HG03460 (cell line): ENCODE results near the gene IFI30.
"Not testable (repeated sequence)": the region's sequence is repeated elsewhere in the genome, so short reads cannot be mapped to it uniquely, and the experiment has no call there.

ENCODE experiments used
- ATAC-seq: cut with Tn5 transposase; IDR thresholded peaks from one replicate; pipeline ENCODE4 v1.9.1; 2021; ENCODE audit not compliant: unreplicated experiment

The IFI30 gene

DNA sequence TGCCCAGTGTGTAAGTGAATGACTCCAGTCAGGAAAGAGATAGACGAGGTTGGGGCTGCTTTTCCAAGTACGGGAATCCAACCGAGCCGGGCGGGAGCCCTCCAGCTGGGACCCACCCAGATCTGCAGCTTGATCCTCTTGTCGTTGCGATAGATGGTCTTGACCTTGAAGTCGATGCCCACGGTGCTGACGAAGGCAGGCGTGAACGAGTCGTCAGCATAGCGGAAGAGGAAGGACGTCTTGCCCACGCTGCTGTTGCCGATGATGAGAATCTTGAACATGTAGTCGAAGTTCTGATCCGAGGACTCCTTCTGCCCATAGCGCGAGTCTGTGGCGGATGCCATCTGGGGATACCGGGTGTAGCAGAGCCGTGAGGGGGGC, 28.8 kb downstream of the IFI30 start:
- ATAC-seq = no peak

DNA sequence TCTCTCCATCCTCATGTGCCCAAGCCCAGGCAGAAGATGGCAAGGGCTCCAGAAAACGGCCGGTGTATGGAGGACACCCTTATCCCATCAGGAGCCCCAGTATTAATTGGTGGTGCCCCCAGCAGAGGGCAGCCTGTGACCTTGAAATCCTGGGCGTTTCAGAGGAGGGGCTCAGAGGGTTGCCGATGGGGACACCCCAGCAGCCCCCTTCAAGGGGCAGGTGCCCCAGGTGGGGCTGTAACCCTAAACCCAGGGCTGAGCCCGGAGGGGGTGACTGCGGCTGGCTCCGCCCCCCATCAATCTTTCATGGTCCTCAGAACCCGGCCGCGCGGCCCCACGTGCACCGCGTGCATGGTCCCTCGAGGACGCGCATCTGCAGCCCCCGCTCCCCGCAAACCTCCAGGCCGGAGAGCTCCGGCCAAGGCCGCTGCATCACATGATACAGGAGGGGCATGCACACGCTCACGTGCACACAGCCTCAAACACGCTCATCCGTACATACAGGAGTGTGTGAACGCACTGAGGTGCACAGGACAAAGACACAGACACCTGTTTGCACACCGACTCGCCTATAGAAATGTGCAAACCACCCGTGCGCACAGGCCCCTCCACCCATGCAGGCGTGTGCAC, 29.3 kb downstream of the IFI30 start:
- ATAC-seq = no peak

DNA sequence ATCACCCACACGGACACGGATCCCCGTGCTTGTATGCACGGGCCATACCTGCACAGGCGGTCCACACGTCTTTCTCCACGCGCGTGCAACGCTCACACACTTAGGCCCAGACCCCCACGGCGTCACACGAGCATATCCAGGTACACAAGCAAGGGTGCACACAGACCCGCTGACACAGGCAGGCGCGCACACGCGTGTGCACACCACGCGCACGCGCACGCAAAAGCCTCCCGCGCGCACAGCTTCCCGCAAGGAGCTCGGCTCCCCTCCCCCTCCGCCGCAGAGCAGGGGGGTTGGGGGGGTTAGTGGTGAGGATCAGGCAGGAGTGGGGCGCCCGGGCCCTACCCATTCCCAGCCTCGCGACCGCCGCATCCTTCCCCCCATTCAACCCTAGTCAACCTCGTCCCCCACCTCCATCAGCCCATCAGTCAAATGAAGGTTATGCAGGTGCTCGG, 29.8 kb downstream of the IFI30 start:
- ATAC-seq = no peak

GRCh38 chr19:18203863-18204393, 30.3 kb downstream of the IFI30 start, which contains the start of gene RAB3A:
RAB3A (minus strand) TSS chr19:18204042; CDS start chr19:18202740, 1,302 bp downstream.
- peak; percentile 89 for ATAC-seq

DNA sequence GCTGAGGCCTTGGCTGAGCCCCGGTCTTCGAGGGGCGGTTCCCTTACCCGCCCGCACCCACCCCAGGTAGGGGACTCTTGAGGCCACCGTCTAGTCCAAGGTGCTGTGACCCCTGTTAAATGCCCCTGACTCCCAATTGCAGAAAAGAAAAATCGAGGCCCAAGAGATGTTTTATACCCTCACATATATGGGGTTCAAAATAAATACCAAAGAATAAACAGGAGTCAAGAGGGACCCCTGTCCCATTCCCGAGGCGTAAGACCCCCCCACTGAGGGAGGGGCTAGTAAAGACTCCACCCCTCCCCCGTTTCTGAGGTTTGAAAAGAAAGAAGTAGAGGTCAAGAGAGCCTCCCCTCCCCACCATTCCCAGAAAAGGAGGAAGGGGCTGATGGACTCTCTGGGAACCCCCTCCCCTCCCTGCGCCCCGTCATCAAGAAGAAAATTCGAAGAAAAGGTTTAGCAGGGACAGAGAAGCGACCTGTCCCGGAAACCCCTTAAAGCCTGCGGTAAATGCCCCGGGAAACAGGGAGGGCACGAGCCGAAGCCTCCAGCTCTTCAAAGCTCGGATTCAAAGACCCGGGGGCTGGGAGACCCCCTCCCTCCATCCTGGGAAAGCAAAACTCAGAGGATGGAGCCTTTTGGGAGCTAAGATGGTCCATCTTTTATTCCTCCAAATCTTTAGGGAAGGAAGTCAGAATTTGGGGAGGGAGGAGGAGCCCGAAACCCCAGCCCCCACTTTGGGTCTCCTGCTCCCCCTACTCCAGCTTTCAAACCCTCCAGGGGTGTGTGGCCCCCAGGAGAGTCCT, 31.0 kb downstream of the IFI30 start:
- no peak for ATAC-seq

DNA sequence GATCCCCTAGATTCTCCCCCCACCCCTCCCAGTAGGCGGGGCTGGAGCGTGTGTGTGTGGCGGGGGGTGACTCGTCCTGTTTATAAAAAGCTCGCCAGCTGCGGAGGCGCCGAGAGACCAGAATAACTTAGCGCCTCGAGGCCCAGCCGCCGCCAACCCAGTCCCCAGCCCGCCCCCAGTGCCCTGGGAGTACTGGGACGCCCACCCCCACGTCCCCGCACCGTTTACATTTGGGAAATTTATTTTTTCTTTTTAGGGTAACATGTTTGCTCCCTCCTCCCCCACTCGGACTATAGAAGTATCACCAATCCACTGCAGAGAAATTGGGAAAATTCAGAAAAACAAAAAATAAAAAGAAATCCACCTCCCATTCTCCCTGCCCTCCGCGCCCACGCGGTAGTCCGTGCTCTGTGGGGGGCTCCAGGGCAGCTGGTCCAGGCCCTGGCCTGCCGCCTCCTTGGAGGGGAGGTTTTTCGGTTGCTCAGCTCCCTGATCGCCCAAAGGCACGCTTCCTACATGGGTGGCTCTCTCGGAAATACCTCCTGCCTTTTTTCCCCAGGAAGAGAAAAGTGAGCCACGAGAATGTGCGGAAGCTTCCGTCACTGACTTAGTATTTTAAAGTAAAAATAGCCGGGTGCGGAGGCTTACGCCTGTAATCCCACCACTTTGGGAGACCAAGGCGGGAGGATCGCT, 31.7 kb downstream of the IFI30 start:
- ATAC-seq = no peak

- no peak for ATAC-seq
These were observed 32.4 kb downstream of the IFI30 start for GRCh38 chr19:18206018-18206417.

GRCh38 chr19:18208098-18208951, 34.7 kb downstream of the IFI30 start:
- no peak for ATAC-seq

DNA sequence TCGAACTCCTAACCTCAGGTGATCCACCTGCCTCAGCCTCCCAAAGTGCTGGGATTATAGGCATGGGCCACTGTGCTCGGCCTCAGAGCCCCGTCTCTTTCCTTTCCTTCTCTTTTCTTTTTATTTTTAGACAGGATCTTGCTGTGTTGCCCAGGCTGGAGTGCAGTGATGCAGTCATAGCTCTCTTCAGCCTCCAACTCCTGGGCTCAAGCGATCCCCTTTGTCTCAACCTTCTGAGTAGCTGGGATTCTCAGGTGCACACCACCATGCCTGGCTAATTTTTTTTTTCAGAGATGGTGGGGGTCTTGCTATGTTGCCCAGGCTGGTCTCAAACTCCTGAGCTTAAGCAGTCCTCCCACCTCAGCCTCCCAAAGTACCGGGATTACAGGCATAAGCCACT, 36.3 kb downstream of the IFI30 start:
- not testable (repeated sequence) for ATAC-seq

DNA sequence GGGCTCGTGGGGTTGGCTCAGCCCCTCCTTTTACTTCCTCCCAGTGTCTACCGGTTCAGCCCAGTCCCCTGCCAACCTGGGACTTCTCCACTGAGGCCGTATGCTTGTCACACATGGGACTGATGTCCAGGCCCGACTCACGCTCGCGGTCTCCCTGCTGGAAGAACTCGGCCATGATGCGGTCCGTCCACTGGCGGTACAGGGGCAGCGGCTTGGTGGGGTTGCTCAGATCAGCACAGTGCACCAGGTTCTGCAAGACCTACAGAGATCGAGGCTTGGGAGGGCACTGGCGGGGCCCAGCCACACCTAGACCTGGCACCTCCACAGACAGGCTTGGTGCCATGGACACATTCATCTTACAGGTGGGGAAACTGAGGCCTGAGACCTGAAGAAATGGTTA, 38.1 kb downstream of the IFI30 start:
- no peak for ATAC-seq

- no peak for ATAC-seq
These were observed 41.3 kb downstream of the IFI30 start for GRCh38 chr19:18214779-18215433.

DNA sequence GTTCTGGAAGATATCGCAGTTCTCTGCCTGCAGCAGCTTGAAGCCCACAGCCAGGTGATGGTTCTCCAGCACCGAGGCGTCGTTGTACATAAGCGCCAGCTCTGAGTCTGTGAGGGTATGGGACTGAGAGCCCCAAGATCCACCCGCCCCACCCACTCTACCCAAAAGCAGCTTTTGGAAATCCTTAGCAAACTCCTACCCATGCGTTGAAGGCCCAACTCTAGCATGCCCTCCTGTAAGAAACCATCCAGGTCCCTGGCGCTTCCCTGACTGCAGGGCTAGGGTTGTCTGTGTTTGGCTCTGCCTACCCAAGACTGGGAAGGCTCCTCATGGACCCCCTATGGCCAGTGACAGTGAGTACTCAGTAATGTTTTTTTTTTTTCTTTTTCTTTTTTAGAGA, 43.2 kb downstream of the IFI30 start:
- ATAC-seq = no peak

GRCh38 chr19:18218159-18218558, 44.5 kb downstream of the IFI30 start:
- ATAC-seq = no peak

GRCh38 chr19:18218600-18218999, 45.0 kb downstream of the IFI30 start:
- ATAC-seq = no peak

DNA sequence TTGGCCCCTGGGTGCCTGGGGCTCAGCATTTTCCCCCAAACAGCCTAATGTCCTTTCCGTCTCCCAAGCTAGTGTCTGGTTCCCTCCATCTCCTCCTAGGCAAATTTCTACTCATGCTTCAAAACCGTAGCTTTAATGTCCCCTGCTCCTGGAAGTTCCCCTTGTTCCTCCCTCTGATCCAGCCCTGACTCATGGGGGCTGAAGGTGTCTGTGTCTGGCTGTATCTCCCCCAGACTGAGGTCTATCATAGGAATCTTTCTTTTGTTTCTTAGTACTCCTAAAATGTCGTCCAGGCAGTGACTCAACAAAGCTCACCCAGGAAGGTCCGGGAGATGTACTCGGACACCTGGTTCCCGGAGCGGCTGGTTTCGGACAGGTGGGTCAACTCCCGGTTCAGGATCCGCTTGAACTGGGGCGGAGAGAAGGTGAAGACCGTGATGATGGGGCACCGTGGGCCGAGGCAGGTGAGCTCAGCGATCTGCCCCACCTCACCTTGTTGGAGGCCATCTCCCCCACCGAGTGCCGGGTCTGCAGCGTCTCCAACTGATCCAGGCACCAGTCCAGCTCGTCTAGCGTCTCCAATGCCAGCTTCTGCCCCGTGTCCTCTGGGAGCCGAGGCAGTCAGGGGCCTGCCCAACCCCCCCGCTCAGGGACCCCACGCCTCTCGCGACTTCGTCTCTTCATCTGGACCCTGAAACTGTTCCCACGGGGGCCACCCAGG, 46.5 kb downstream of the IFI30 start:
- ATAC-seq = no peak

DNA sequence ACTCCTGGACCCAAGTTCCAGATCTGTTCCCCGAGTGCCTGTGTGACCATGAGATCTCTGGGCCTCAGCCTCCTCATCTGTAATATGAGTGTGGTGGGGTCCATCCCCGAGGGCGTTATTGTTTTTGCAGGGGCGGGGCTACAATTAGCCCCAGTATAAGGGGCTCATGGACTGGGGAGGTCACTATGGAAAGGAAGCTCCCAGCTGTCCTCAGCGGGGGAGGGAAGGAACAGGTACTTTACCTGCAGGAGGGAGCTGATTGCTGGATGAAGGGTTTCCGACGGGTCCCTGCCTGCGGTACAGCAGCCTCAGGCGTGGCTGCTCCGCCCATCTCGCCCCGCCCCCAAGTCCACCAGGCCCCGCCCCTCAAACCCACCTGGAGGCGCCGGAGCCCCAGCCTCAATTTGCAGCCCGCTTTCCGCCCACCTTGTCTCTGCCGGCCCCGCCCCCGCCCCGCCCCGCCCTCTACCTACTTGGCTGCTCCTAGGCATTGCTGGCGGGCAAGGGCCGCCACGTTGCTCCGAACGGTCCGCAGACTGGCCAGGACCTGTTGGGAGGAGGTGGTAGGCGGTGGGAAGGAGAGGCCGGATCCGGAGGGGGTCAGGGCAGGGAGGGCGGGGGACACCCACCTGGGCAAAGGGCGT, 47.1 kb downstream of the IFI30 start:
- ATAC-seq = no peak

- no peak for ATAC-seq
These were observed 48.5 kb downstream of the IFI30 start for GRCh38 chr19:18221815-18222725.
